ENCODE measurements around the gene GEMIN2.
A peak's percentile ranks its signal among the peaks of the same experiment; 100 is the strongest.
"Not testable (repeated sequence)": the region's sequence is repeated elsewhere in the genome, so short reads cannot be mapped to it uniquely, and the experiment has no call there.

Gene GEMIN2

GRCh38 chr14:39113685-39114072 is 444 bp upstream of the GEMIN2 start:
- peak; percentile 9 for DNase-seq (ENCODE audit: low spot score)

- no peak for DNase-seq (ENCODE audit: low spot score)
Observed at GRCh38 chr14:39122330-39123138, 8.4 kb downstream of the GEMIN2 start.

GRCh38 chr14:39137835-39138234 is 23.7 kb downstream of the GEMIN2 start:
- not testable (repeated sequence) for DNase-seq (ENCODE audit: low spot score)

GRCh38 chr14:39138440-39138839 is 24.3 kb downstream of the GEMIN2 start:
- DNase-seq (ENCODE audit: low spot score) = no peak

- no peak for DNase-seq (ENCODE audit: low spot score)
Observed at GRCh38 chr14:39140170-39140569, 26.0 kb downstream of the GEMIN2 start.

GRCh38 chr14:39141623-39142022 is 27.5 kb downstream of the GEMIN2 start:
- DNase-seq (ENCODE audit: low spot score) = not testable (repeated sequence)

GRCh38 chr14:39143226-39143625 is 29.1 kb downstream of the GEMIN2 start:
- DNase-seq (ENCODE audit: low spot score) = not testable (repeated sequence)

GRCh38 chr14:39145266-39145966 is 31.3 kb downstream of the GEMIN2 start:
- DNase-seq (ENCODE audit: low spot score) = no peak

GRCh38 chr14:39154594-39155189 is 40.6 kb downstream of the GEMIN2 start:
- DNase-seq (ENCODE audit: low spot score) = no peak

GRCh38 chr14:39157491-39157890 is 43.4 kb downstream of the GEMIN2 start:
- DNase-seq (ENCODE audit: low spot score) = no peak

GRCh38 chr14:39158222-39158858 is 44.2 kb downstream of the GEMIN2 start:
- DNase-seq (ENCODE audit: low spot score) = no peak

GRCh38 chr14:39160494-39160893 is 46.4 kb downstream of the GEMIN2 start:
- no peak for DNase-seq (ENCODE audit: low spot score)

GRCh38 chr14:39167797-39168320 is 53.7 kb downstream of the GEMIN2 start:
- DNase-seq (ENCODE audit: low spot score) = not testable (repeated sequence)

GRCh38 chr14:39168591-39168990 is 54.5 kb downstream of the GEMIN2 start:
- no peak for DNase-seq (ENCODE audit: low spot score)

GRCh38 chr14:39169541-39169900 is 55.4 kb downstream of the GEMIN2 start:
- DNase-seq (ENCODE audit: low spot score) = peak; percentile 46

GRCh38 chr14:39173198-39173597 is 59.1 kb downstream of the GEMIN2 start:
- no peak for DNase-seq (ENCODE audit: low spot score)

GRCh38 chr14:39174560-39175444 is 60.7 kb downstream of the GEMIN2 start, which contains the start of gene PNN:
TSS of gene PNN (plus strand) at chr14:39175254. CDS start at chr14:39175280, 26 bp downstream.
- DNase-seq (ENCODE audit: low spot score) = peak; percentile 99

GRCh38 chr14:39175445-39176262 is 61.5 kb downstream of the GEMIN2 start:
- DNase-seq (ENCODE audit: low spot score) = peak; percentile 48

GRCh38 chr14:39176263-39177167 is 62.4 kb downstream of the GEMIN2 start:
- DNase-seq (ENCODE audit: low spot score) = no peak

All from RKO (cell line).